Activated T-cell treated with anti-CD3 and anti-CD28 coated beads, Interleukin-2, amount 50 U/mL, for 4 hours (primary cell): ENCODE measurements around the gene TARS2. TPM values are rescaled to one million over a fixed set of nuclear protein-coding genes. Genes with fewer than 3 reads are reported as not detected.

Source experiments
- ATAC-seq, 2 donors: fragments of 200-7000 bp; cut with Tn5 transposase; one replicate each; pipeline ENCODE4 v1.10.0; 2021
- DNase-seq: peaks from one replicate; pipeline ENCODE4 v3.0.0-alpha.2; 2020
- H3K27me3 Mint-ChIP-seq: one replicate; pipeline ENCODE4 v1.8.0; 2021; ENCODE audit warnings: low read depth, mixed read lengths
- H3K36me3 Mint-ChIP-seq: one replicate; pipeline ENCODE4 v1.8.0; 2022; ENCODE audit warnings: mixed read lengths; ENCODE audit not compliant: insufficient read depth
- H3K4me1 Mint-ChIP-seq: one replicate; pipeline ENCODE4 v1.8.0; 2021; ENCODE audit warnings: low read depth, mixed read lengths
- H3K4me3 Mint-ChIP-seq: one replicate; pipeline ENCODE4 v1.8.0; 2021; ENCODE audit warnings: mild to moderate bottlenecking, moderate library complexity, mixed read lengths
- H3K9me3 Mint-ChIP-seq: one replicate; pipeline ENCODE4 v1.8.0; 2021; ENCODE audit warnings: mixed read lengths
- total RNA-seq, 3 donors: library from RNA; stranded (reverse); gene quantifications; one replicate each; pipeline ENCODE4 v1.2.1, GENCODE V29; 2021

Gene TARS2
- total RNA-seq, 3 donors from 2014 or later, result 38.6 to 43.1 (median 38.7) TPM

DNA sequence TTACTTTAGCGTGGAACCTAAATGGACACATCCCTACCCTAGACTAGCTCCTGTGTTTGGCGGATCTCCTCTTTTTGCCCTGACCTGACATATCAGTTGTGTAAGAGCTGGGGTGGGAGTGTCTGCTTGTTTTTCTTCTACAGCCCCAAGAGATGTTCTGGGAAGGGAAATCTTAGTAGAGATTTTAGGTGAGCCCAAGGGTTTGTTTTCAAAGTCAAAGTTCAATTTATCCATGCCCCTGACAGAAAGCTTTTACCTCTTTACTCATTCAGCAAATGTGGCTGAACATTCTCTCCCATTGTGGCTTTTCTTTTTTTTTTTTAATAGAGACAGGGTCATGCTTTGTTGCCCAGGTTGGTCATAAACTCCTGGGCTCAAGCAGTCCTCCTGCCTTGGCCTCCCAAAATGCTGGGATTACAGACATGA is 7.3 kb upstream of the TARS2 start:
- no peak overlapping the region for H3K4me3 Mint-ChIP-seq
- H3K27me3 Mint-ChIP-seq, result no peaks in the 10 kb centered on the region
- H3K36me3 Mint-ChIP-seq, result no peaks in the 10 kb centered on the region
- peaks cover 6% of the 10 kb centered on the region for H3K4me1 Mint-ChIP-seq
- DNase-seq, result no peak
- no peaks in the 10 kb centered on the region for H3K9me3 Mint-ChIP-seq
- ATAC-seq, result no peak

DNA sequence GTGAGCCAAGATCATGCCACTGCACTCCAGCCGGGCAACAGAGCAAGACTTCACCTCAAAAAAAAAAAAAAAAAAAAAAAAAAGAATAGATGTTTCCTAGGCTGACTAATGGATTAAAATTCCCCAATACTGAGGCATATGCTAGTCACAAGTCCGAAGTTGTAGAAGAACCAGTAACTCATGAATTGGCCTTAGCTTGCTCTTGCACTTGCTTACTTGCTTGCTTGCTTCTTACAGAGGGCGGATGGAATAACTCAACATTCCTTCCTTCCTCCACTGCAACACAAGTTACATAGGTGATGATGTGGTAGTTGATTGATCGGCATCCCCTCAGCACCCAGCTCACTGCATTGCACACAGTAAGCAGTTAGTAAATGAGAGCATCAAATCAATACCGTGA is 2.8 kb upstream of the TARS2 start:
- no peaks in the 10 kb centered on the region for H3K27me3 Mint-ChIP-seq
- ATAC-seq (no peak), DNase-seq (no peak)
- H3K4me1 Mint-ChIP-seq, result peaks cover 20% of the 10 kb centered on the region
- peaks cover 9% of the 10 kb centered on the region for H3K36me3 Mint-ChIP-seq
- no peaks in the 10 kb centered on the region for H3K9me3 Mint-ChIP-seq
- H3K4me3 Mint-ChIP-seq, result no peak overlapping the region

DNA sequence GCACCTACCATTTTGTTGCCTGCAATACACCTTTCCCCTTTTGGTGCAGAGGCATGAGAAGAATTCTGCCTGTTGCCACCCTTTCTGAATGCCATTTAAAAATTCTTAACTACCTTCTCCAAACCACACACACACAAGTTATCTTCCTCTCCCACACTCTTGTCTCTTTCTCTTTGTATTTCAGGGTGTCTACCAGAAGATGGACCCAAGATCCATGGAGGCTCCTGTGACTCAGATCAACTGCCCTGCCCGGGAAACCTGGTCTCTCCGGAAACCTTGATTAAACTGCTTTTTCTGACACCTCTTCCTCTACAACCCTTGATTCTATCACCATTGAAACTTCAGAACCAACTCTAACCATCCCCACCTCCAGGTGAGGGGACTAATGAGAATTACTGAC is 2.4 kb upstream of the TARS2 start:
- ATAC-seq (no peak), DNase-seq (no peak)
- no peak overlapping the region for H3K4me3 Mint-ChIP-seq
- peaks cover 10% of the 10 kb centered on the region for H3K36me3 Mint-ChIP-seq
- no peaks in the 10 kb centered on the region for H3K9me3 Mint-ChIP-seq
- H3K27me3 Mint-ChIP-seq, result no peaks in the 10 kb centered on the region
- H3K4me1 Mint-ChIP-seq, result peaks cover 21% of the 10 kb centered on the region

- Mint-ChIP-seq H3K9me3 (no peaks in the 10 kb centered on the region), H3K36me3 (peaks cover 22% of the 10 kb centered on the region), H3K27me3 (no peaks in the 10 kb centered on the region), H3K4me3 (peak overlapping the region; percentile 92), H3K4me1 (peaks cover 21% of the 10 kb centered on the region)
- ATAC-seq (no peak), DNase-seq (no peak)
These were observed 520 bp downstream of the TARS2 start for GRCh38 chr1:150487763-150488115.

GRCh38 chr1:150493175-150493574 is 6.0 kb downstream of the TARS2 start:
- peaks cover 36% of the 10 kb centered on the region for H3K36me3 Mint-ChIP-seq
- H3K4me3 Mint-ChIP-seq, result no peak overlapping the region
- H3K4me1 Mint-ChIP-seq, result peaks cover 10% of the 10 kb centered on the region
- ATAC-seq (no peak), DNase-seq (no peak)
- no peaks in the 10 kb centered on the region for H3K9me3 Mint-ChIP-seq
- no peaks in the 10 kb centered on the region for H3K27me3 Mint-ChIP-seq

- peaks cover 2% of the 10 kb centered on the region for H3K4me1 Mint-ChIP-seq
These were observed 11.1 kb downstream of the TARS2 start for GRCh38 chr1:150498342-150498741.

GRCh38 chr1:150505431-150505830 is 18.2 kb downstream of the TARS2 start:
- no peaks in the 10 kb centered on the region for H3K9me3 Mint-ChIP-seq
- DNase-seq (no peak), ATAC-seq (no peak)
- H3K4me3 Mint-ChIP-seq, result no peak overlapping the region
- H3K36me3 Mint-ChIP-seq, result peaks cover 28% of the 10 kb centered on the region
- H3K27me3 Mint-ChIP-seq, result no peaks in the 10 kb centered on the region
- peaks cover 5% of the 10 kb centered on the region for H3K4me1 Mint-ChIP-seq

More at GRCh38 chr1:150498342-150498741, 11.1 kb downstream of the TARS2 start:
- no peak for DNase-seq
- Mint-ChIP-seq H3K9me3 (no peaks in the 10 kb centered on the region), H3K36me3 (peaks cover 25% of the 10 kb centered on the region), H3K27me3 (no peaks in the 10 kb centered on the region), H3K4me3 (no peak overlapping the region)
- ATAC-seq, result no peak

DNA sequence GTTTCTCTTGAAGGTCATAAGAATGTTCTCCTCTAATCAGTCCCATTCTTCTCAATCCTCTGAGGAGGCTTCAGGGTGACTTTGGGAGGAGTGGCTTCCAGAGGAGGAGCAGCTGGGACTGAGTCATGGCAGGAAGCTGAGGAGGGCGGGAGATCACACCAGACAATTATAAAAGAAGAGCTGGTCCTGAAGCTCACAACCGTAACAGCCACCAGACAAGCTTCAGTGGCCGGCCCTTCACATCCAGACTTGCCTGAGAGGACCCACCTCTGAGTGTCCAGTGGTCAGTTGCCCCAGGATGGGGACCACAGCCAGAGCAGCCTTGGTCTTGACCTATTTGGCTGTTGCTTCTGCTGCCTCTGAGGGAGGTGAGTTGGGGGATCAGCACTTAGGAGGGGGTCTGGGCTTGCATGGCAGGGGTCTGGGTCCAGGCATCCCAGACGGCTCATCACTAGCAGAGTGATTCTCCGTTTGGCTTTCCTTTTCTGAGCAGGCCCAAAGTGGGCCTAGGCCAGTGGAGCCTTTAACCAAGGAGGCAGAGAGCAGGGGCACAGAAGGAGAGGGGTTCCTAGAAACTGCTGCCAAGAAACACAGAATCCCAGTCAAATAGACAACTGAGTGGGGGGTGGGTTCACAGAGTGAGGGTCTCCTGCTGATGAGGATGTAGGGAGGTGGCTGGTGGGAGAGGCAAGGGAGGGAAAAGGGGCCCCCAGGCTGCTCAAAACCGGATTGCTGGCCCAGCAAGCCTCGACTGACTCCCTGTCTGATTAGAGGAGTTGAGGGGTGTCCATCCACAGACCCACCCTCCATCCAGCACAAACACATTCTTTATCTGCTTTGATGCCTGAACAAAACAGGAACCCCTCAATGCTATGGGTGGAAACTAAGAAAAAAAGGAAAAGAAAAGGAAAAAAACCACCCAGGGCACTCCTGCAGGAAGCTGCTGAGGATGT is 21.0 kb downstream of the TARS2 start, which contains the start of gene ECM1:
Gene ECM1, plus strand, starts transcription at position 198 of the 953 bp plus-strand sequence. Its CDS starts 101 bp downstream, at position 299.
- H3K9me3 Mint-ChIP-seq, result no peaks in the 10 kb centered on the region
- ATAC-seq (no peak), DNase-seq (no peak)
- no peak within 1 kb of the TSS for H3K4me3 Mint-ChIP-seq
- peaks cover 3% of the 10 kb centered on the region for H3K4me1 Mint-ChIP-seq
- peaks cover 24% of the 10 kb centered on the region for H3K36me3 Mint-ChIP-seq
- no peaks in the 10 kb centered on the region for H3K27me3 Mint-ChIP-seq

- peaks cover 3% of the 10 kb centered on the region for H3K4me1 Mint-ChIP-seq
- no peak overlapping the region for H3K4me3 Mint-ChIP-seq
- peaks cover 22% of the 10 kb centered on the region for H3K36me3 Mint-ChIP-seq
- H3K9me3 Mint-ChIP-seq, result no peaks in the 10 kb centered on the region
- DNase-seq (no peak), ATAC-seq (no peak)
- no peaks in the 10 kb centered on the region for H3K27me3 Mint-ChIP-seq
These were observed 21.8 kb downstream of the TARS2 start for GRCh38 chr1:150508982-150509381.

- Mint-ChIP-seq H3K4me1 (peaks cover 11% of the 10 kb centered on the region), H3K4me3 (no peak overlapping the region), H3K9me3 (no peaks in the 10 kb centered on the region), H3K27me3 (no peaks in the 10 kb centered on the region), H3K36me3 (peaks cover 7% of the 10 kb centered on the region)
- ATAC-seq (no peak), DNase-seq (no peak)
These were observed 24.3 kb downstream of the TARS2 start for GRCh38 chr1:150511551-150511950.

DNA sequence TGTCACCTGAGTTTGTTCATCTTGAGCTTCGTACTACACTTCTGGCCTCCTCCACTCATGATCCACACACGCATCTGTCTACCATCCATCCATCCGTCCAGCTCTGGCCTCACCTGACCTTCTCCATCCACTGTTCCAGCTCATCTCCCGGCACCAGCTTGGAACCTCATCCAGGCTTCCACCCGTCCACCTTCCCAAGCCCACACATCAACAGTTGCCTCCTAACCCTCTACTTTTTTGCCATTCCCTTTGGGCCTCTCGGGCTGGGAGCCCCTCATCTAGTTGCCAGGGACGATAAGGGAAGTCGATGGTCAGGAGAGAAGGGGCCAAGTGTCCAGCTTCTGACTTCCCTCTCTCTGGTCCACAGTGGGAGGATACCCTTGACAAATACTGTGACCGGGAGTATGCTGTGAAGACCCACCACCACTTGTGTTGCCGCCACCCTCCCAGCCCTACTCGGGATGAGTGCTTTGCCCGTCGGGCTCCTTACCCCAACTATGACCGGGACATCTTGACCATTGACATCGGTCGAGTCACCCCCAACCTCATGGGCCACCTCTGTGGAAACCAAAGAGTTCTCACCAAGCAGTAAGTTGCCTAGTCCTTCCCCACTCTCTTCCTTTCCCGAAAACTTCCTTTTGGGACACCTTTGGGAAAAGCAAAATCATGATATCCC is 24.9 kb downstream of the TARS2 start:
- no peak for DNase-seq
- Mint-ChIP-seq H3K4me3 (no peak overlapping the region), H3K36me3 (peaks cover 4% of the 10 kb centered on the region), H3K27me3 (no peaks in the 10 kb centered on the region), H3K4me1 (peaks cover 14% of the 10 kb centered on the region), H3K9me3 (no peaks in the 10 kb centered on the region)
- no peak for ATAC-seq

- ATAC-seq (no peak), DNase-seq (no peak)
- no peaks in the 10 kb centered on the region for H3K9me3 Mint-ChIP-seq
- no peak overlapping the region for H3K4me3 Mint-ChIP-seq
- H3K4me1 Mint-ChIP-seq, result peaks cover 13% of the 10 kb centered on the region
- H3K36me3 Mint-ChIP-seq, result no peaks in the 10 kb centered on the region
- H3K27me3 Mint-ChIP-seq, result no peaks in the 10 kb centered on the region
These were observed 25.6 kb downstream of the TARS2 start for GRCh38 chr1:150512846-150513245.

GRCh38 chr1:150513351-150513791 is 26.2 kb downstream of the TARS2 start:
- no peaks in the 10 kb centered on the region for H3K36me3 Mint-ChIP-seq
- peaks cover 13% of the 10 kb centered on the region for H3K4me1 Mint-ChIP-seq
- H3K9me3 Mint-ChIP-seq, result no peaks in the 10 kb centered on the region
- no peak overlapping the region for H3K4me3 Mint-ChIP-seq
- H3K27me3 Mint-ChIP-seq, result no peaks in the 10 kb centered on the region
- ATAC-seq (no peak), DNase-seq (no peak)

DNA sequence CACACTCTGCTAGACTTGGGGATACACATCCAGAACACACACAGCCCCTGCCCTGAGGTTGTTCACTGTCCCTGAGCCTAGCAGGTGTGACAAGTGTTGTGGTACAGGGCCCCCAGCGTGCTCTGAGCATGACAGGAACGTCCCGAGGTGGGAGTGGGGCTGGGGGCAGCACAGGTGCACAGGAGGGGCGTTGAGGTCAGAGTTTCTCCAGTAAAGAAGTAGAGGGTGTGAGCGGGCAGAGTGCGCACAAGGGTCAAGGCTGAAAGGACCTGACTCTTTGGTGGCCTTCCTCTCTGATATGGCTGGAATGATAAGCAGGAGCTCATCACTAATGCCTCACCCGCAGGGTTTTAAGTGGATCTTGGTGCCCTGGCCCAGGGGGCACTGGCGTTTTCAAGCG is 27.0 kb downstream of the TARS2 start:
- Mint-ChIP-seq H3K27me3 (no peaks in the 10 kb centered on the region), H3K4me3 (peak overlapping the region; percentile 89), H3K9me3 (no peaks in the 10 kb centered on the region), H3K4me1 (peaks cover 13% of the 10 kb centered on the region), H3K36me3 (no peaks in the 10 kb centered on the region)
- DNase-seq, result no peak
- no peak for ATAC-seq
